HG02870 (cell line): ENCODE data around the gene RALBP1.

ENCODE experiments used
- ATAC-seq: cut with Tn5 transposase; IDR thresholded peaks from one replicate; pipeline ENCODE4 v1.9.1; 2021; ENCODE audit warnings: mild to moderate bottlenecking, moderate library complexity; ENCODE audit not compliant: unreplicated experiment

Gene RALBP1

DNA sequence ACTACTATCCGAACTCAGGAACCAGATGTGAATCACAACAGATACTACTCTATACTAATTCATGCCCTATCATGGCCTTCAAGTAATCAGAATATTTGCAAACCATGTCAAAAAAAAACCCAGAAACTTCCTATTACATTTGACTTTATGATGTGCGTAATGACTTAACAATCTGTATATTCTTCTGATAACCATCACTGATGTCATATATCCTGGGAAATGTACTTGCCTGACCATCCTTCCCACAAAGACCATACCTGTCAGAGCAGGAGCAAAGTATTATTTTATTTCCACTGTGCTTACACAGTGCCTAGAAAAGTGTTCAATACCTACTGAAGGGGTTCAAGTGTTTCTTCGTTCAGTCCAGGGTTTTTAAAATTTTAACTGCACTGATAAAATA, 111.5 kb downstream of the RALBP1 start:
- no peak for ATAC-seq
